Gastrocnemius medialis (tissue), 4 donors: ENCODE results near the gene MRPL16.

Source experiments
- POLR2A ChIP-seq, 2 donors: fragments of 450-650 bp; IDR thresholded peaks; one replicate each; pipeline ENCODE4 v1.6.1; 2017; ENCODE audit warnings: antibody characterized with exemption in 2 of 2, mild to moderate bottlenecking in 2 of 2, moderate library complexity in 2 of 2
- TF ChIP-seq, protein P1 (sequence below), 5 experiments: fragments of 450-650 bp in 3 of 5; fragments of 200-600 bp in 2 of 5; sonication (generic) in 2 of 5; IDR thresholded peaks in 4 of 5; conservative IDR thresholded peaks in 1 of 5; 1 replicate in 4 of 5; 2 replicates in 1 of 5; pipeline ENCODE4 v1.5.1; 2016 to 2019; ENCODE audit warnings: antibody characterized with exemption in 5 of 5, mild to moderate bottlenecking in 3 of 5, moderate library complexity in 3 of 5

DNA sequence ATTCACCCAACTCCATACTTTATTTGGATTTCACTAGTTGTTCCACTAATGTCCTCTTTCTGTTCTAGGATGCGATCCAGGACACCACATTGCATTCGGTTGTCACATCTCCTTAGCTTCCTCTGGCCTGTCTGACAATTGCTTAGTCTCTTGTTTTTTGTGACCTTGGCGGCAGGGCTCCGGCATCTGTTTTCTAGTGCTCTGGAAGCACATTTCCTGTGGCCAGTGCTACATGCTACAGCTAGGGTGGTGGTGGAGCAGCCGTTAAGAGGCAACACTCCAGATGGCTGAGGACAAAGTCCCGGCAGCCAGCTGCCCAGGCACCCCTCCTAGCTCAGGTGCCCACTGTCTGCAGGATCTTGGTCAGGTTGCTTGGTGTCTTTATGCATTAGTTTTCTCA is 48.6 kb downstream of the MRPL16 start:
- TF ChIP-seq, protein P1, sequence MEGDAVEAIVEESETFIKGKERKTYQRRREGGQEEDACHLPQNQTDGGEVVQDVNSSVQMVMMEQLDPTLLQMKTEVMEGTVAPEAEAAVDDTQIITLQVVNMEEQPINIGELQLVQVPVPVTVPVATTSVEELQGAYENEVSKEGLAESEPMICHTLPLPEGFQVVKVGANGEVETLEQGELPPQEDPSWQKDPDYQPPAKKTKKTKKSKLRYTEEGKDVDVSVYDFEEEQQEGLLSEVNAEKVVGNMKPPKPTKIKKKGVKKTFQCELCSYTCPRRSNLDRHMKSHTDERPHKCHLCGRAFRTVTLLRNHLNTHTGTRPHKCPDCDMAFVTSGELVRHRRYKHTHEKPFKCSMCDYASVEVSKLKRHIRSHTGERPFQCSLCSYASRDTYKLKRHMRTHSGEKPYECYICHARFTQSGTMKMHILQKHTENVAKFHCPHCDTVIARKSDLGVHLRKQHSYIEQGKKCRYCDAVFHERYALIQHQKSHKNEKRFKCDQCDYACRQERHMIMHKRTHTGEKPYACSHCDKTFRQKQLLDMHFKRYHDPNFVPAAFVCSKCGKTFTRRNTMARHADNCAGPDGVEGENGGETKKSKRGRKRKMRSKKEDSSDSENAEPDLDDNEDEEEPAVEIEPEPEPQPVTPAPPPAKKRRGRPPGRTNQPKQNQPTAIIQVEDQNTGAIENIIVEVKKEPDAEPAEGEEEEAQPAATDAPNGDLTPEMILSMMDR (IDR thresholded peaks at IDR 0.05 in 4 of 5, conservative IDR thresholded peaks at IDR 0.05 in 1 of 5) = peak in 1 of 5 experiments; percentile 10
- no peak for TF ChIP-seq POLR2A (IDR thresholded peaks at IDR 0.05)
